A549 (cell line): ENCODE measurements around the gene OMP.

Source experiments
- RARB ChIP-seq: fragments of 250-450 bp; sonication (Bioruptor Pico); IDR thresholded peaks from 2 replicates; pipeline ENCODE4 v1.8.0; 2021; ENCODE audit warnings: mild to moderate bottlenecking, moderate library complexity
- TF ChIP-seq, protein P1 (sequence below): fragments of >200 bp; sonication (Bioruptor Twin); formaldehyde crosslinking; IDR thresholded peaks from 3 replicates; pipeline ENCODE4 v1.5.1; 2016

DNA sequence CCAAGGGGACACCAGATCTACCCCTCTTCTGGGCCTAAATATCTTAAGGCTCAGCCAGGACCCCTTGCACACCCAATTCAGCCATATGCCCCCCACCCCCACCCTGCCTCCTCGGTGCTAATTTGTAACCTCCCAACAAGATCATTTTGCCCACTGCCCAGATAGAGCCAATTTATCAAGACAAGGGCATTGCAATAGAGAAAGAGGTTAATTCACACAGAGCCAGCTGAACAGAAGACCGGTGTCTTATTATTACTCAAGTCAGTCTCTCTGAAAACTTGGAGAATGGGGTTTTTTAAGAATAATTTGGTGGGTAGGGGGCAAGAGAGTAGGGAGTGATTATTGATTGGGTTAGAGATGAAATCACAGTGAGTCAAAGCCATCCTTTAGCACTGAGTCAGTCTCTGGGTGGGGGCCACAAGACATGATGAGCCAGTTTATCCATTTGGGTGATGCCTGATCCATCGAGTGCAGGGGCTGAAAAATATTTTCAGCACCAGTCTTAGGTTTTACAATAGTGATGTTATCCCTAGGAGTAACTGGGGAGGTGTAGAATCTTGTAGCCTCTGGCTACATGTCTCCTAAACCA, 45.7 kb upstream of the OMP start:
- TF ChIP-seq, protein P1, sequence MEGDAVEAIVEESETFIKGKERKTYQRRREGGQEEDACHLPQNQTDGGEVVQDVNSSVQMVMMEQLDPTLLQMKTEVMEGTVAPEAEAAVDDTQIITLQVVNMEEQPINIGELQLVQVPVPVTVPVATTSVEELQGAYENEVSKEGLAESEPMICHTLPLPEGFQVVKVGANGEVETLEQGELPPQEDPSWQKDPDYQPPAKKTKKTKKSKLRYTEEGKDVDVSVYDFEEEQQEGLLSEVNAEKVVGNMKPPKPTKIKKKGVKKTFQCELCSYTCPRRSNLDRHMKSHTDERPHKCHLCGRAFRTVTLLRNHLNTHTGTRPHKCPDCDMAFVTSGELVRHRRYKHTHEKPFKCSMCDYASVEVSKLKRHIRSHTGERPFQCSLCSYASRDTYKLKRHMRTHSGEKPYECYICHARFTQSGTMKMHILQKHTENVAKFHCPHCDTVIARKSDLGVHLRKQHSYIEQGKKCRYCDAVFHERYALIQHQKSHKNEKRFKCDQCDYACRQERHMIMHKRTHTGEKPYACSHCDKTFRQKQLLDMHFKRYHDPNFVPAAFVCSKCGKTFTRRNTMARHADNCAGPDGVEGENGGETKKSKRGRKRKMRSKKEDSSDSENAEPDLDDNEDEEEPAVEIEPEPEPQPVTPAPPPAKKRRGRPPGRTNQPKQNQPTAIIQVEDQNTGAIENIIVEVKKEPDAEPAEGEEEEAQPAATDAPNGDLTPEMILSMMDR = no peak
- TF ChIP-seq RARB (CRISPR knock-in tag) = no peak
